DMS153 treated with DMSO at 0.1 percent for 48 hours (cell line): ENCODE measurements around the gene HNRNPAB.

Source experiments
- DNase-seq: peaks from one replicate; lab custom pipeline; 2025; ENCODE audit not compliant: unreplicated experiment; lab: John Stamatoyannopoulos, UW

The HNRNPAB gene

DNA sequence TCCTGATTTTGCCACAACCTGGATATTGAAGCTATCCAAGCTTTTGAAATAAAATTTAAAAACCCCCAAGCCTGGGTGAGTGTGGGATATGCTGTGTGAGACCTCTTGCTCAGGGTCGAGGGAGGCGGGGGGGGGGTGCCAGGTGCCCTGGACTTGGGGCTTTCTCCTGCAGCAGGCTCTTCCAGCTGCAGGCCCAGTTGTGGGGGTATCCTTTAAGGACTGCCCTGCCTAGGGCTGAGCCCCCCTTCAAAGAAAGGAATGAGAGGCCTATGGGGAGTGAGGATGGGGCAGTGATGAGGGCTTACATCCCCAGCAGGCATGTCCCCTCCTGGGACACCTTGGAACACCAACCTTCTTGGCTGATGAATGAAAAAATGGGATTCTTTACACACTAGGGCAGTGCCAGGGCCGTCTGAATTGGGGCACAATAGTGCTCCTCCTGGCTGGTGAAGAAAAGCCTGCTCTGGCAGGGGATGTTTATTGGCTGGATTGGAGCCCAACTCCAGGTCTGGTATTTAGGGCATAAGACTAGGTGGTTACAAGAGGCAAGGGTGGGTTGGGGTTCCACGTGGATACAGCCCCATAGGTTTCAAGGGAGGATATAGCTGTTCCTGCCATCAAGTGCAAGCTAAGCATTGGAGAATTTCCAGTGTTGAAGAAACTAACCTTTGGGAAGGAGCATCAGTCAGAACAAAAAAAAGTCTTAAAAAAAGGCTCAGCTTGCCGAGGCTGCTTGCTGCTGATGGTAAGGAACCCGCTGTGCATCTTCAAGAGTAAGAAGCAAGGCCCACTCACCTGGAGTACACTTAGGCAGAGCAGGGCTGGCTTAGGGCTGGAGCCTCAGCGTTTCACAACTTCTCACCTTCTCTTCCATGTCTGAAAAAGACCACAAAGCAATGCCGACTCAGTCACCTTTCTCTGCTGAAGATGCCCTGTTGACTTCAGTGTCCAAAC lies 7.0 kb downstream of the HNRNPAB start:
- no peak for DNase-seq

- DNase-seq = no peak
These were observed 8.1 kb downstream of the HNRNPAB start for GRCh38 chr5:178212241-178213002.

DNA sequence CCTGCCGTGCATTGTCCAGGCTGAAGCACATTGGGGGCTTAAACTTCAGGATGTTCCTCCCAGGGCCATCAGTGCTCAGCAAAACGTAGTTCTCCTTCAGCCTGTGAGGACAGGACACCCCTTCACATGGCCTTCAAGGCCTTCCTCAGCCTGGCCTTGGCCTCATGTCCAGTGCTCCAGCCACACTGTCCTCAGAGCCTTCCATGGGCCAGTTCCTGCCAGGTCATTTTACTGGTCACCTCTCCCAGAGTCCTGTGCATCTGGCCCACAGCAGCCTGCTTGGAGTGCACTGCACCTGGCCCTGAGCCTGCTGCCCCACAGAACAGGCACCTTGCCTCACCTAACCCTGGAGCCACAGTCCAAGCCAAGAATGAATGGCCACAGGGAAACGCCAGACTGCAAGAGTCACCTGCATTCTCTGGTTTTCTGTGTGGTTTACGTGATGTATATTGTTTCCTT lies 8.7 kb downstream of the HNRNPAB start:
- no peak for DNase-seq

- no peak for DNase-seq
These were observed 9.4 kb downstream of the HNRNPAB start for GRCh38 chr5:178213748-178214151.

DNA sequence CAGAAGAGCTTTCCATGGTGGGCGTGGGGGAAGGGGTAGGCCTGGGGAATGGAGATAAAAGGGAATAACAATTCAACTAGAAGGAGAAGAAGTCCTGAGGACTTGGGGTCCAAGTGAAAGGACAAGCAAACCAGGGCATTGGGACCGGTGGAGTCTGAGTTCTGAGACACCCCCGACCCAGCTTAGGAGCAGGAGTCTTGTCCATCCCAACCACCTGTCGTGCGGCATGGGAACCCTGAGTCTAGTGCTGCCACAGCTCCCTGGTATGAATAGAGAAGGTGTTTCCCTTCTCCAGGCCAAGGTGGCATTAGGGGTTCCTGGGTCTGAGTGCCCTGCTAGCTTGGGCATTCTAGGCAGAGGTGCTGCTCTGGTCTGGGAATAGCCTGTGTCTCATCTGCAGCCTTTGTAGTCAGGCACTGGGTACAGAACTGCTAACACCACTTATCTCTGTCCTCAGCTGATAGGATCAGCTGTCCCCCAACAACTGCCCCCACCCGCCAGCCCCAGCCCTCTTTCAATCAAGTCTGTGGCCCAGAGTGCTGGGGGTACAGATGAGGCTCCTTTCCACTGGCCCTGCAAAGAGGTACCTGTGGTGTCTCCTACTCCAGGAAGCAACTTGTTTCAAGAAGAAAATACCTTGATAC lies 9.9 kb downstream of the HNRNPAB start:
- DNase-seq = no peak

GRCh38 chr5:178215280-178216002 lies 11.1 kb downstream of the HNRNPAB start:
- no peak for DNase-seq

- no peak for DNase-seq
These were observed 11.8 kb downstream of the HNRNPAB start for GRCh38 chr5:178216088-178216534.

GRCh38 chr5:178216779-178217178 lies 12.4 kb downstream of the HNRNPAB start:
- no peak for DNase-seq

DNA sequence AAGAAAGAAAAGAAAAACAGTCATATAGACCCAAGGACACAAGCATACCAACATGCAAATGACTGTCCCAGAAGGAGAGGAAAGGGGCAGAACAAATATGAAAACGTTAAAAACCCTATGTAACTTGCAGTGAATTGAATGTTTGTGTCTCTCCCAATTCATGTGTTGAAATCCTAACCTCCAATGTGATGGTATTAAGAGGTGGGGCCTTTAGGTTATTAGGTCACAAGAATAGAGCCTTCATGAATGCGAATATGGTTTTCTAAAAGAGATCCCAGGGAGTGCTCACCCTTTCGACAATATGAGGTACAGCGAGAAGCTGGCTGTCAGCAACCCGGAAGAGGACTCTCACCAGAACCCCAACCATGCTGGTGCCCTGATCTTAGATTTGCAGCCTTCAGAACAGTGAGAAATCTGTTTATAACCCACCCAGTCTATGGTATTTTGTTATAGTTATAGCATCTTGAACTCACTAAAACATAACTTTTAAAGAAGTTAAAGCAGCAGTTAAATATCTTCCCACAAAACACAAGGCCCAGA lies 14.0 kb downstream of the HNRNPAB start:
- DNase-seq = no peak

DNA sequence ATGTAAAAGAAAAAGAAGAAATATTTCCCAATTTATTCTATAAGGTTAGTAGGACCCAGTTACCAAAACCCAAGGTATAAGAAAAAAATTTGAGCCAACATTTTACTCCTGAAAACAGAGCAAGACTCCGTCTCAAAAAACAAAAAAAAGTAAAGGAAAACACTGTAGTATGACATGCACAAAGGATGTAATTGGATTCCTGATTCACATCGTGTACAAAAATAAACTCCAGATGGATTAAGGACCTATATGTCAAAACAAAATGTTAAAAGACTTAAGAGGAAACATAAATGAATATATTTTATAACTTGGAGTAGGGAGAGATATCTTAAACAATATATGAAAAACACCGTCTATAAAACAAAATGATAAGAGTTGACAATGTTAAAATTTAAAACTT lies 14.5 kb downstream of the HNRNPAB start:
- no peak for DNase-seq

DNA sequence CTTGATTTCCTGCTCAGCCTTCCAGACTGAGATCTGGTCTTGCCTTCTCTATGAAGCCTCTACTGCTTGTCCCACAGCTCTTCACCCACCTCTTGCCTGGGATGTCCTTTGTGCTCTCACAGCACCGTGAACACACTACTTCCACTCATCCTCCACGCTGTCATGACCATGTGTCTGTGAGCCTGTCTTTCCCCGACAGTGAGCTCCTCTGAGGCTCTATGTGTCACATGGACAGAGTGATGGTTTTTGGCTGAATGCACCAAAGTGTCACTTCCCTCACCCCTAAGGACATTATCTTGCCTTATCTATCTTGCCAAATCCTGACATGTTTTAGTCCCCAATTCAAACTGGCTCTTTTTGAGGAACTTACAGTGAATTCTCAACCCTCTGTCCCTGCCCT lies 16.9 kb downstream of the HNRNPAB start:
- no peak for DNase-seq

- no peak for DNase-seq
These were observed 17.5 kb downstream of the HNRNPAB start for GRCh38 chr5:178221853-178222252.

GRCh38 chr5:178222292-178222691 lies 18.0 kb downstream of the HNRNPAB start:
- DNase-seq = no peak

- DNase-seq = no peak
These were observed 19.0 kb downstream of the HNRNPAB start for GRCh38 chr5:178223196-178223773.

GRCh38 chr5:178223828-178224335 lies 19.5 kb downstream of the HNRNPAB start:
- no peak for DNase-seq

- no peak for DNase-seq
These were observed 20.1 kb downstream of the HNRNPAB start for GRCh38 chr5:178224403-178224802.

GRCh38 chr5:178225174-178225573 lies 20.8 kb downstream of the HNRNPAB start:
- DNase-seq = no peak

- no peak for DNase-seq
These were observed 22.9 kb downstream of the HNRNPAB start for GRCh38 chr5:178227138-178227659.

- no peak for DNase-seq
These were observed 23.6 kb downstream of the HNRNPAB start for GRCh38 chr5:178227929-178228328.

GRCh38 chr5:178228609-178229008 lies 24.3 kb downstream of the HNRNPAB start:
- no peak for DNase-seq
